ENCODE measurements around the gene UBE2N.
"Not testable (repeated sequence)": the region's sequence is repeated elsewhere in the genome, so short reads cannot be mapped to it uniquely, and the experiment has no call there.

The UBE2N gene

DNA sequence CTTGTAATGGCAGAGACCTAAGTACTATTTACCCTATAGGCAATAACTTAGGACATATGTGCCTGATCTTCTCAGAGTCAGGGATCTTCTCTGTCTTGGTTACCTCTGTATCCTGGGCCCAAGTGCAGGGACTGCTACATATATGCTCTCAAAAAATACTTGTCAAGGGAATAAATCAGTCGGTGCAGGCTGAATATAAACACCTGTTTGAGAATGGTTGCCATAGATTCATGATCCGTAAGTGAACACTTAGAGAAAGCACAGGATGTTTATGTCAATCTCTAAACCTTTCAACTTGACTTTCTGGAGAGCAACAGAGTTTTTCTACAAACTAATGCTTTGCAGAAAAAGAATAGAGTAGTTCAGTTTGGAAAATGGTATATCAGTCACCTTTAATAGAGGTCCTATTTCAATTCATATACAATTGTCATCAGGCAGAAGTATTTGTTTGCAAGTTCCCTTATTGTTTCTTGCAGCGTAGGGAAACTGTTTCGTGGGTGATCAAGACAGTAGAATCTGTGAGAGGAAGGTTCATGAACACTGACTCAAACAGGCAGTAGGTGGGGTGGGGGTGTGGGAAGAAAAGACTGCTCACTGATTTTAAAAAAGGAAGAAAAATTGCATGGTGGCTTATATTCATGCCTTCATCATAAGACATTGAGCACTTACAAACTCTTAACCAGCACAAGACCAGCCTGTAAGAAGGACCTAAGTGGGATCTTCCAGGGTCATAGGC lies 6.0 kb upstream of the UBE2N start:
- Histone ChIP-seq H3K27me3 (ENCODE audit: control insufficient read depth in 2 of 2, insufficient read depth in 2 of 2, low read length in 2 of 2) (no peaks in the 10 kb centered on the region), H3K9ac (ENCODE audit: low read depth in 1 of 2, low read length in 2 of 2) (no peak overlapping the region), H3K4me3 (ENCODE audit: low read length in 2 of 2) (no peak overlapping the region), H3K4me1 (ENCODE audit: control insufficient read depth in 2 of 2, insufficient read depth in 2 of 2, low read length in 2 of 2) (peaks cover 0 to 6% of the 10 kb centered on the region in 2 donors), H3K27ac (ENCODE audit: low read depth in 2 of 2, low read length in 2 of 2) (no peak overlapping the region), H3K9me3 (ENCODE audit: control insufficient read depth in 2 of 2, low read length in 2 of 2) (no peaks in the 10 kb centered on the region), H3K36me3 (ENCODE audit: control insufficient read depth in 2 of 2, insufficient read depth in 2 of 2, low read length in 2 of 2) (no peaks in the 10 kb centered on the region)

DNA sequence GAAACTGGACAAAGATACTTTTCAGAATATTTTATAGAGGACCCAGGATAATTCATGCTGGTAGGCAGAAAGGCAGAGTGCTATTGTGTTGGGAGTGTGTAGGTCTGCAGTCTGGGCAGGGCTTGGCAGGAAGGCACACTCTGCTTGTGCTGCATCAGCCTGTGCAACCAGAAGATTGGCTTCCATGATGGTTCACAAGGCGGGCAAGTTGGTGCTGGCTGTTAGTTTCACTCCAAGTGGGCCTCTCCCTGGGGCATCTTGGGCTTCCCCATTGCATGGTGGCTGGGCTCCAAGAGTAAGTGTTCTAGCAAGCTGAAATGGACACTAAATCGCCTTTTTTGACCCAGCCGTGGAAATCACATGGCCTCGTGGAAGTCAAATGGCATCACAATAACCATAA lies 1.8 kb upstream of the UBE2N start:
- Histone ChIP-seq H3K4me3 (ENCODE audit: low read length in 2 of 2) (no peak overlapping the region), H3K9ac (ENCODE audit: low read depth in 1 of 2, low read length in 2 of 2) (no peak overlapping the region), H3K36me3 (ENCODE audit: control insufficient read depth in 2 of 2, insufficient read depth in 2 of 2, low read length in 2 of 2) (no peaks in the 10 kb centered on the region), H3K27me3 (ENCODE audit: control insufficient read depth in 2 of 2, insufficient read depth in 2 of 2, low read length in 2 of 2) (no peaks in the 10 kb centered on the region), H3K9me3 (ENCODE audit: control insufficient read depth in 2 of 2, low read length in 2 of 2) (no peaks in the 10 kb centered on the region), H3K4me1 (ENCODE audit: control insufficient read depth in 2 of 2, insufficient read depth in 2 of 2, low read length in 2 of 2) (peaks cover 10 to 21% of the 10 kb centered on the region in 2 donors), H3K27ac (ENCODE audit: low read depth in 2 of 2, low read length in 2 of 2) (no peak overlapping the region)

DNA sequence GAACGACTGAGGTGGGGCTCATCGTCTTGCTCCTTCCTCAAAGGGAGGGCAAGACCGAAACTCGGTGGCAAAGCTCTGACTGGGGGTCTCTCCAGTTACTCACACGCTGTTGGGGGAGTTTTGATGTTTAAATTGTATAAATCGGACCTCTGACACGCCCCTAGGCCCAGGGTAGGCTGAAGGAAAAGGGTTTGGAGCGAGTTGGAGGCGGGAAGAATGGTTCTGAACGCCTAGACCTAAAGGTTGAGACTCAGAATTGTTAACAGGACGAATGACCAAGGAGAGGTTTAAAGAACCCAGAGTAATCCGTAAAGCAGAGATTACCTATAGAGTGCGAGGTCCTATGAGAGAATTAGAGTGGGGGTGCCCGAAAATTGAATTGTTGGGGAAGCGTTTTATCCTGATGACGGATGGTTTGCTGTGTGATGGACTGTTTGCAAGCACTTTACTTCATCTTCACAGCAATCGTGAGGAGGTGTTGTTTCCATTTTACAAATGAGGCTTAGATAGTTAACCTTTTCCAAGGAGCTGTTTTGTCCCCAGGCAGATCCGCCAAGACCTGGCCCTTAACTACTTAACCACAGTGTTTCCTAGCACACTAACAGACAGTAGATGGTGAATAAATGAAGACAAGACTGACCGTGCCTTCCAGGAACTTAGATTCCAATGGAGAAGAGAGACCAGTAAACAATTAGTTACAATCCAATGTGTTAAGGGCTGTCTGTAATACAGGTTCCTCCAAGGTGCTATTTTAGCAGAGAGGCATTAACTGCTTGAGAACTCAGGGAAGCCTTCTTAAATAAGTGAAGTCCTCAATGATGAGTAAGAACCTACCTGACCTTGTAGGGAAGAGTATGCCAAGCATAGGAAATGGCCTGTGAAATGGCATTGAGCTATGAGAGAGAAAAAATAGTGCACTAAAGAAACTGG lies 929 bp upstream of the UBE2N start:
- no peaks in the 10 kb centered on the region for H3K36me3 ChIP-seq (ENCODE audit: control insufficient read depth in 2 of 2, insufficient read depth in 2 of 2, low read length in 2 of 2)
- H3K4me1 ChIP-seq (ENCODE audit: control insufficient read depth in 2 of 2, insufficient read depth in 2 of 2, low read length in 2 of 2) = peaks cover 10 to 21% of the 10 kb centered on the region in 2 donors
- H3K9ac ChIP-seq (ENCODE audit: low read depth in 1 of 2, low read length in 2 of 2) = peak overlapping the region; percentile 93 to 98
- no peaks in the 10 kb centered on the region for H3K27me3 ChIP-seq (ENCODE audit: control insufficient read depth in 2 of 2, insufficient read depth in 2 of 2, low read length in 2 of 2)
- peak overlapping the region; percentile 95 to 98 for H3K4me3 ChIP-seq (ENCODE audit: low read length in 2 of 2)
- H3K27ac ChIP-seq (ENCODE audit: low read depth in 2 of 2, low read length in 2 of 2) = peak overlapping the region; percentile 89 to 93
- no peaks in the 10 kb centered on the region for H3K9me3 ChIP-seq (ENCODE audit: control insufficient read depth in 2 of 2, low read length in 2 of 2)

DNA sequence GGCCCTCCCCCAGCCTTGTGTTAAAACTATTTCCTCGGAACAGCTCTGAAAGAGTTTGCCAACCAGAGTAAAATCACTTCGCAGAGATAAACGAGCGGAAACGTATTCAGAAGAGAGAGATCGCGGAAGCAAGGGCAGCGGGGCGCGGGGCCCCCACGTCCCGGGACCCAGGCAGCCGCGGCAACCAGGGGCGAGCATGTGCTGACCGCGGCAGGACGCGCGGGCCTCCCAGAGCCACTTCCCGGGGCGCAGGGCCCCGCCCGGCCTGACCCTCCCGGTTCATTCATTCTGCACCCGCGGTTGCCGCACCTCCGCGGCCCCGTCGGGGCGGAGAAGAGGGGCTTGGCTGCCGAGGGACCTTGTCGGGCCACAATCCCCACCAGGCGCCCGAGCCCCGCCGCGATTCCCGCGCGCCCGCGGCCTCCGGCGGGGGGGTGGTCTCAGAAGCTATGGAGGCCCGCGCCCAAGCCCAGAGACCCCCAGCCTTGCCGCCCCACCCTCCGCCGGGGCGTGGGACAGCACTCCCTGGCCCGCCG lies 598 bp downstream of the UBE2N start:
- peaks cover 10 to 21% of the 10 kb centered on the region in 2 donors for H3K4me1 ChIP-seq (ENCODE audit: control insufficient read depth in 2 of 2, insufficient read depth in 2 of 2, low read length in 2 of 2)
- H3K4me3 ChIP-seq (ENCODE audit: low read length in 2 of 2) = peak overlapping the region; percentile 95 to 98

DNA sequence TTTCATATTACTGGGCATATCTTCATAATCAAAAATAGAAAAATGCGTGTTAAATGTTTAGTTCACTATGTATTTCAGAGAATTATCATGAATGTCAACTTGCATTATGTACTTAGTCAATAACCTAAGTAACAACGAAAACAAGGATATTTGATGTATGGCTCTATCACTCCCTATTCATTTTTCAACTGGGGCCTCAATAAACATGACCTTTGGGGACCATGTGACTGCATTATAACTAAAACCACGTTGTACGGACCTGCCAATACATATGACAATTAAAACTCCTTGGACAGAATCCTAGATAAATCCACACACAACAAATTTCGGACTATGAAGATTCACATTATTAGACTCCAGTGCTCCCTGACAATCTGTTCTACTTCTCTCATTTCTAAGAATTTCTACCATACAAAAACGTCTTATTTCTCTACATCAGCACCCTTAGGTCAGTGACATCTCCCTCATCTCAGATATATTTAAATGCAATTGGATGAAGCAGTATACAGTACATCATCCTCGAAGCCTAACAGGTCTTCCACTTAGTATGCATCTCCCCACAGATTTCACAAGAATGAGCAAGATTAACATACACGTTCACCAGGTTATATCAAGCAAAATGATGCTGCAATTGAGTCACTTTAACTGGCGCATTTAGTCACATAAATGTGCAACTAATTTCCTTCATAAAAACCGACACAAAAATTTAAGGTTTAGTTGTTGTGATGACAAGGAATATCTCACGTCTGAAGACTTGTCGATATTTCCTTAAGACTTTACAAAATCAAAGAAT lies 1.5 kb downstream of the UBE2N start:
- Histone ChIP-seq H3K4me1 (ENCODE audit: control insufficient read depth in 2 of 2, insufficient read depth in 2 of 2, low read length in 2 of 2) (peaks cover 10 to 21% of the 10 kb centered on the region in 2 donors), H3K4me3 (ENCODE audit: low read length in 2 of 2) (peak overlapping the region; percentile 95 to 98), H3K27me3 (ENCODE audit: control insufficient read depth in 2 of 2, insufficient read depth in 2 of 2, low read length in 2 of 2) (no peaks in the 10 kb centered on the region), H3K9ac (ENCODE audit: low read depth in 1 of 2, low read length in 2 of 2) (peak overlapping the region; percentile 77 to 93), H3K27ac (ENCODE audit: low read depth in 2 of 2, low read length in 2 of 2) (no peak overlapping the region), H3K36me3 (ENCODE audit: control insufficient read depth in 2 of 2, insufficient read depth in 2 of 2, low read length in 2 of 2) (no peaks in the 10 kb centered on the region), H3K9me3 (ENCODE audit: control insufficient read depth in 2 of 2, low read length in 2 of 2) (no peaks in the 10 kb centered on the region)

More for the DNA sequence above, 598 bp downstream of the UBE2N start:
- H3K27me3 ChIP-seq (ENCODE audit: control insufficient read depth in 2 of 2, insufficient read depth in 2 of 2, low read length in 2 of 2) = no peaks in the 10 kb centered on the region
- H3K36me3 ChIP-seq (ENCODE audit: control insufficient read depth in 2 of 2, insufficient read depth in 2 of 2, low read length in 2 of 2) = no peaks in the 10 kb centered on the region
- no peaks in the 10 kb centered on the region for H3K9me3 ChIP-seq (ENCODE audit: control insufficient read depth in 2 of 2, low read length in 2 of 2)
- peak overlapping the region; percentile 89 to 93 for H3K27ac ChIP-seq (ENCODE audit: low read depth in 2 of 2, low read length in 2 of 2)
- peak overlapping the region; percentile 77 to 93 for H3K9ac ChIP-seq (ENCODE audit: low read depth in 1 of 2, low read length in 2 of 2)

DNA sequence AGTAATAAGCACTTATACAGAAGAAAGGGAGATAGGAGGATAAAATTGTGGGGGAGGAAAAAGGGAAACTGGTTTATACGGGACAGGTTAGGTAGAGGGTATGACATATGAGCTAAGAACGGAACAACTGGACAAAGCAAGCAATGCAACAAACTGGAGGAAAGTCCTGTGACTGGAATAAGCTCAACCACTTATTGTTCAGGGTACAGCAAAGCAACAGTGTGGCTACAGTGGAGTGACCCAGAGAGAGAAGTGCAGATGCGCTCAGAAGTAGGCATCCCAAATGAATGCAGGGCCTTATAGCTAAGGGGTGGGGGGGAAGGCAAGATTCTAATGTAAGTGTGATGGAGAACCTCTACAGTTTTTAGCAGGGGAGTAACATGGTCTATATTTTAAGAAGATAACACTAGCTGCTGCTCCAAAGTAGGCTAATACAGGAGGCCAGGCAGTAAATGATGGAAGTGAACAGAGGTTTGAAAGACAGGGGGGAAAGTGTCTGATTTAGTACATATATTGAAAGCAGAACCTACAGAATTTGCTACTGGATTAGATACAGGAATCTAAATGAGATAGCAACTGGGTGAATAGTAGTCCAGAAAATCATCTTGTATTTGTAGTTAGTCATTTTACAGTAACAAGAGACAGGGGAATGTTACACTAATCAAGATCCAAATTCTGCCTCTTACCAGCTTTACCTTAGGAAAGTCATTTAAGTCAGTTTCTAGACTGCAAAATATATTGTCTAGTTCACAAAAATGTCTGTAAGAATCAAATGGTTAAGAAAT lies 3.3 kb downstream of the UBE2N start:
- Histone ChIP-seq H3K36me3 (ENCODE audit: control insufficient read depth in 2 of 2, insufficient read depth in 2 of 2, low read length in 2 of 2) (no peaks in the 10 kb centered on the region), H3K9me3 (ENCODE audit: control insufficient read depth in 2 of 2, low read length in 2 of 2) (no peaks in the 10 kb centered on the region), H3K27me3 (ENCODE audit: control insufficient read depth in 2 of 2, insufficient read depth in 2 of 2, low read length in 2 of 2) (no peaks in the 10 kb centered on the region), H3K4me3 (ENCODE audit: low read length in 2 of 2) (no peak overlapping the region), H3K27ac (ENCODE audit: low read depth in 2 of 2, low read length in 2 of 2) (no peak overlapping the region), H3K9ac (ENCODE audit: low read depth in 1 of 2, low read length in 2 of 2) (no peak overlapping the region), H3K4me1 (ENCODE audit: control insufficient read depth in 2 of 2, insufficient read depth in 2 of 2, low read length in 2 of 2) (peaks cover 10 to 23% of the 10 kb centered on the region in 2 donors)

DNA sequence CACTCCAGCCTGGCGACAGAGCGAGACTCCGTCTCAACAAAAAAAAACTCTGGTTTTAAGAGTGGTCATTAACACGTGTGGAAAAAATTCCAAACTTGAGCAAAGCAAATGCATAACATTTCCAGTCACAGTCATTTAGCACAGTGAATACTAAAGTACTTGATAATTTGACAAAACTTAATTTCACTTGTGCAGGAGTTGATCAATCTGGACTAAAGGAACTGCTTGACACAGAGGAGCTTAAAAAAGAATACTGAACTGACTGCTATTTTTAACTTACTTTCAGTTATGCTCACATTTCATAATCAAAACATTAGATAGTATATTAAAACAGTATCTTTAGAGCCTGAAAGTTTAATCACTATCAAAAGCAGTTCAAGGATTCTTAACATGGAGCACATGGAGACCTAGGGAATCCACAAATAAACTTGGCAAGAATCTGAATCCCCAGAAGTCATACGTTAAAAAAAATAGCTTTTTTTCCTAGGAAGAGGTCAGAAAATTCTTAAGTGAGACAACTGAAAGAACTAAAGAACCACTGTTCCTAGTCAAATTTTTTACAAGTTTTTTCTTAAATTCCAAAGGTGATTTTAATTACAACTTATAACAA lies 7.4 kb downstream of the UBE2N start:
- no peaks in the 10 kb centered on the region for H3K36me3 ChIP-seq (ENCODE audit: control insufficient read depth in 2 of 2, insufficient read depth in 2 of 2, low read length in 2 of 2)
- H3K9ac ChIP-seq (ENCODE audit: low read depth in 1 of 2, low read length in 2 of 2) = no peak overlapping the region
- no peak overlapping the region for H3K4me3 ChIP-seq (ENCODE audit: low read length in 2 of 2)
- H3K27me3 ChIP-seq (ENCODE audit: control insufficient read depth in 2 of 2, insufficient read depth in 2 of 2, low read length in 2 of 2) = no peaks in the 10 kb centered on the region
- no peak overlapping the region for H3K27ac ChIP-seq (ENCODE audit: low read depth in 2 of 2, low read length in 2 of 2)
- H3K4me1 ChIP-seq (ENCODE audit: control insufficient read depth in 2 of 2, insufficient read depth in 2 of 2, low read length in 2 of 2) = peaks cover under 1 to 5% of the 10 kb centered on the region in 2 donors
- no peaks in the 10 kb centered on the region for H3K9me3 ChIP-seq (ENCODE audit: control insufficient read depth in 2 of 2, low read length in 2 of 2)

DNA sequence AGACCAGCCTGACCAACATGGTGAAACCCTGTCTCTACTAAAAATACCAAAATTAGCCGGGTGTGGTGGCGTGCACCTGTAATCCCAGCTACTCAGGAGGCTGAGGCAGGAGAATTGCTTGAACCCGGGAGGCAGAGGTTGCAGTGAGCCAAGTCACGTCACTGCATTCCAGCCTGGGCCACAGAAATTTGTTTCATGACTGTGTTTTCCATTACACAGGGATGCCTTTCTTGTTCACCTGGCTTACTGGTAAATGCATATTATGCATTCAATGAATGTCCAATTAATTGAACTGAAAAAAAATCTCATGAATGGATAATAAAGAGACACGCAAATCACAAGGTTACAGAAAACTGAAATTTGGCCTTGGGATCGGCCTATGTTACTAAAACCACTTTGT lies 9.7 kb downstream of the UBE2N start:
- H3K4me3 ChIP-seq (ENCODE audit: low read length in 2 of 2); H3K27ac ChIP-seq (ENCODE audit: low read depth in 2 of 2, low read length in 2 of 2); H3K9ac ChIP-seq (ENCODE audit: low read depth in 1 of 2, low read length in 2 of 2); H3K4me1 ChIP-seq (ENCODE audit: control insufficient read depth in 2 of 2, insufficient read depth in 2 of 2, low read length in 2 of 2); H3K36me3 ChIP-seq (ENCODE audit: control insufficient read depth in 2 of 2, insufficient read depth in 2 of 2, low read length in 2 of 2); H3K9me3 ChIP-seq (ENCODE audit: control insufficient read depth in 2 of 2, low read length in 2 of 2); H3K27me3 ChIP-seq (ENCODE audit: control insufficient read depth in 2 of 2, insufficient read depth in 2 of 2, low read length in 2 of 2): not testable (repeated sequence)

DNA sequence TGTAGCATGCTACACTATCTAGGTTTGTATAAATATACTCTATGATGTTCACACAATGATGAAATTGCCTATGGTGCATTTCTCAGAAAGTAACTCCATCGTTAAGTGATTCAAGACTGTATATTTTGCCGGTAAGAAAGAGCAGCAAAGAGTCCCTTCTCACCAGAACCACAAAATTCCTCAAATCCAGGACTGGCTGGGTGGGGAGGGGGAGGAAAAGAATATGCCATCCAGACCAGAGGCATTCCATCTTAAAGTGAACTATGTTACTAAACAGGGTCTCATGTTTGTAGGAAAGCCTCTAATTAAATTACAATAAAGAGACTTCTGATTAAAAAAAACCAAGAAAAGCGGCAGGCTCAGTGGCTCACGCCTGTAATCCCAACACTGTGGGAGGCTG lies 11.5 kb downstream of the UBE2N start:
- H3K27me3 ChIP-seq (ENCODE audit: control insufficient read depth in 2 of 2, insufficient read depth in 2 of 2, low read length in 2 of 2) = no peaks in the 10 kb centered on the region
- H3K27ac ChIP-seq (ENCODE audit: low read depth in 2 of 2, low read length in 2 of 2) = no peak overlapping the region
- no peaks in the 10 kb centered on the region for H3K9me3 ChIP-seq (ENCODE audit: control insufficient read depth in 2 of 2, low read length in 2 of 2)
- peaks cover 10 to 16% of the 10 kb centered on the region in 2 donors for H3K4me1 ChIP-seq (ENCODE audit: control insufficient read depth in 2 of 2, insufficient read depth in 2 of 2, low read length in 2 of 2)
- no peak overlapping the region for H3K9ac ChIP-seq (ENCODE audit: low read depth in 1 of 2, low read length in 2 of 2)
- H3K36me3 ChIP-seq (ENCODE audit: control insufficient read depth in 2 of 2, insufficient read depth in 2 of 2, low read length in 2 of 2) = no peaks in the 10 kb centered on the region
- no peak overlapping the region for H3K4me3 ChIP-seq (ENCODE audit: low read length in 2 of 2)

Measured in mucosa of rectum (tissue), 2 donors.